Prostate gland (tissue), 2 donors: Measurements from ENCODE around the gene IFRD1.

Experiments used
- CTCF ChIP-seq, 4 experiments: fragments of 200-600 bp in 2 of 4; fragments of 450-650 bp in 2 of 4; sonication (generic) in 2 of 4; IDR thresholded peaks; 1 replicate in 3 of 4; 2 replicates in 1 of 4; pipeline ENCODE4 v1.5.1; 2016 to 2019; ENCODE audit warnings: antibody characterized with exemption in 4 of 4, mild to moderate bottlenecking in 2 of 4, moderate library complexity in 2 of 4
- POLR2A ChIP-seq: fragments of 450-650 bp; IDR thresholded peaks from one replicate; pipeline ENCODE4 v1.6.1; 2016; ENCODE audit warnings: antibody characterized with exemption, mild to moderate bottlenecking

- TF ChIP-seq POLR2A (no peak), CTCF (IDR thresholded peaks at IDR 0.05) (no peak)
Observed at GRCh38 chr7:112428715-112429114, 21.5 kb upstream of the IFRD1 start.
